Ovary (tissue), 9 donors: ENCODE measurements around the gene TFCP2. TPM values are rescaled to one million over a fixed set of nuclear protein-coding genes. Genes with fewer than 3 reads are reported as not detected.

Experiments used
- DNase-seq, 5 donors: peaks; one replicate each; pipeline ENCODE4 v3.0.0-alpha.2; 2019 to 2020
- H3K27ac ChIP-seq, 2 donors: fragments of 200-600 bp; one replicate each; pipeline versions ENCODE4 v1.5.1 to v1.8.0; 2019 to 2022
- H3K27me3 ChIP-seq: fragments of 200-600 bp; one replicate; pipeline ENCODE4 v1.8.0; 2022
- H3K36me3 ChIP-seq: fragments of 200-600 bp; sonication (generic); one replicate; pipeline ENCODE4 v1.5.1; 2019
- H3K4me1 ChIP-seq: one replicate; pipeline ENCODE4 v1.8.1; 2013; ENCODE audit warnings: mild to moderate bottlenecking, moderate library complexity; ENCODE audit not compliant: insufficient read depth
- H3K4me3 ChIP-seq: fragments of 200-600 bp; sonication (generic); one replicate; pipeline ENCODE4 v1.5.1; 2017
- H3K9me3 ChIP-seq, 2 donors: fragments of 200-600 bp in 1 of 2; sonication (generic) in 1 of 2; one replicate each; pipeline versions ENCODE4 v1.5.1 to v1.8.1; 2013 to 2019; ENCODE audit warnings: mild to moderate bottlenecking in 1 of 2, moderate library complexity in 1 of 2
- CTCF ChIP-seq, 3 donors: fragments of 450-650 bp in 2 of 3; fragments of 200-600 bp in 1 of 3; IDR thresholded peaks; one replicate each; pipeline versions ENCODE4 v1.5.1 to v1.8.0; 2016 to 2022; ENCODE audit warnings: antibody characterized with exemption in 3 of 3, mild to moderate bottlenecking in 1 of 3
- EP300 ChIP-seq: sonication (generic); formaldehyde crosslinking; IDR thresholded peaks from one replicate; pipeline ENCODE4 v1.6.1; 2017; ENCODE audit warnings: antibody characterized with exemption
- POLR2A ChIP-seq: fragments of 450-650 bp; IDR thresholded peaks from one replicate; pipeline ENCODE4 v1.6.1; 2017; ENCODE audit warnings: antibody characterized with exemption, mild to moderate bottlenecking, moderate library complexity
- WGBS, 3 donors: extraction: QIAGEN DNeasy Blood & Tissue Kit in 1 of 3; methylation state at CpG; one replicate each; pipeline versions ENCODE4 v1.1.5 to v1.1.7; 2013 to 2017; 5-methylcytosine and 5-hydroxymethylcytosine counted together
- intact Hi-C, 4 donors: fragments of 100-400 bp; cut with DNase I; formaldehyde crosslinking; loops; one replicate each; pipeline versions ENCODE4 v1.11.0 to v1.15.1; 2022 to 2023
- polyA plus RNA-seq, 2 donors: library from polyadenylated mRNA; stranded (reverse); fragments of 200-250 nt in 1 of 2; fragments of 350-450 nt in 1 of 2; fragmentation: Illumina TruSeq in 1 of 2; extraction: RNeasy Lipid Tissue Mini Kit (QIAGEN cat#74804) in 1 of 2; gene quantifications; one replicate each; pipeline ENCODE4 v1.2.3, GENCODE V29; 2013 to 2014
- total RNA-seq, 7 donors: library from RNA; depleted of rRNA in 2 of 7; stranded (reverse); fragments of >200 nt in 2 of 7; fragmentation: NEBNext Ultra II Directional in 3 of 7; extraction: Animal tissue kit (Norgen Biotek cat#: 25700) in 3 of 7; gene quantifications; one replicate each; pipeline versions ENCODE4 v1.1.0 to v1.2.4, GENCODE V29; 2016 to 2023
- donor health status: DM: no; HTN: no; CAD: no; lungs with moderate emphysema.
- donor health status: DM: no; HTN: no; CAD: no.
- donor health status: Bipolar disorder and iron deficiency.
- donor health status: DM: yes; HTN: yes; CAD: no.
- donor health status: DM: no; HTN: no; CAD: no.
- donor health status: DM: yes; HTN: yes; CAD: no.

TFCP2 gene
- total and polyA plus RNA-seq, 9 donors: 10.5 to 32.0 (median 22.7) TPM

DNA sequence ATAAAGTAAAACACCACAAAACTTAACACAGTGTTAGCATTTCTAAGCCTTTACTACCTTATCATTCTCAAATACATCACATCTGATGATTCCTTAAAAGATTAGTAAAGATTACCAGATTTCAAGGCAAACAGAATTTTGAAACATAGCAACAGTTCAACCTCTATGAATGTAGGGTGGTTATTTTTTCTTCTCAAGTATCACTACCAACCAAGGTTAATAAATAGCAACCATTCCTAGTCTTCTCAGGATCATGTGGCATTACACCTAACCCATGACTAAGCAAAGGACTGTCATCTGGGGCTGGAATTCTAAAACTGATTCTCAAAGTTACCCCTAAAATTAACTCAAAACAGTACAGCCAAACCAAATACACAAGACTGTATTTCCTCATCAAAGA lies 50.1 kb downstream of the TFCP2 start:
- intact Hi-C loops: no loop called here
- no peak overlapping the region for H3K4me3 ChIP-seq
- DNase-seq: no peak
- no peak for TF ChIP-seq EP300
- TF ChIP-seq POLR2A: no peak
- TF ChIP-seq CTCF (IDR thresholded peaks at IDR 0.05): no peak
- no peaks in the 10 kb centered on the region for H3K27me3 ChIP-seq
- H3K36me3 ChIP-seq: no peaks in the 10 kb centered on the region
- no peaks in the 10 kb centered on the region for H3K9me3 ChIP-seq
- H3K4me1 ChIP-seq: no peaks in the 10 kb centered on the region
- H3K27ac ChIP-seq: no peak overlapping the region

GRCh38 chr12:51118706-51119105 lies 54.2 kb downstream of the TFCP2 start:
- Histone ChIP-seq H3K4me1 (no peaks in the 10 kb centered on the region), H3K4me3 (no peak overlapping the region), H3K36me3 (no peaks in the 10 kb centered on the region), H3K9me3 (no peaks in the 10 kb centered on the region), H3K27ac (no peak overlapping the region), H3K27me3 (no peaks in the 10 kb centered on the region)
- intact Hi-C loops: no loop called here
- TF ChIP-seq CTCF (IDR thresholded peaks at IDR 0.05) (no peak), POLR2A (no peak), EP300 (no peak)
- WGBS, 3 donors: 86 to 90% (median 89%) methylated on average over 3 of the region's 3 CpGs
- DNase-seq: no peak

DNA sequence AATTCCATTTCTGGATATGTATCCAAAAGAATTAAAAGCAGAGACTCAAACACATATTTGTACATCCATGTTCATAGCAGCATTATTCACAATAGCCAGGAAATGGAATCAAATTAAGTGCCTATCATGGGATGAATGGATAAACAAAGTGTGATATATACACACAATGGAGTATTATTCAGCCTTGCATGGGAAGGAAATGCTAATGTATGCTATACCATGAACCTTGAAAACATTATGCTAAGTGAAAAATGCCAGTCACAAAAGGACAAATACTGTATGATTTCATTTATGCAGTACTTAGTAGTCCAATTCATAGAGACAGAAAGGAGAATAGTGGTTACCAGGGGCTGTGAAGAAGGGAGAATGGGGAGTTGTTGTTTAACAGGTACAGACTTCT lies 57.4 kb downstream of the TFCP2 start:
- Histone ChIP-seq H3K4me3 (no peak overlapping the region), H3K27ac (no peak overlapping the region), H3K27me3 (no peaks in the 10 kb centered on the region), H3K36me3 (no peaks in the 10 kb centered on the region), H3K9me3 (no peaks in the 10 kb centered on the region), H3K4me1 (no peaks in the 10 kb centered on the region)
- no peak for DNase-seq
- TF ChIP-seq EP300: no peak
- no peak for TF ChIP-seq POLR2A
- no peak for TF ChIP-seq CTCF (IDR thresholded peaks at IDR 0.05)
- intact Hi-C loops: no loop called here

DNA sequence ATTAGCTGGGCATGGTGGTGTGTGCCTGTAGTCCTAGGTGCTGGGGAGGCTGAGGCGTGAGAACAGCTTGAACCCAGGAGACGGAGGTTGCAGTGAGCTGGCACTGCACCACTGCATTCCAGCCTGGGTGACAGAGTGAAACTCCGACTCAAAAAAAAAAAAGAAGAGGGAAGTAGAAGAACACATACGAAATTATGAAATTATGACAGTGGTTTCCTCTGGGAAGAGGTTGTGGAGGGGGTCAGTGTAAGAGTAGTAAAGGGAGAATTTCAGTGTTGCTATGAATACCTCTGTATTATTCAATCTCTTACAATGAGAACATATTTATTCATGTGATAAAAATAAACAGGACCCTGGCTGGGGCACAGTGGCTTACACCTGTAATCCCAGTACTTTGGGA lies 64.8 kb downstream of the TFCP2 start:
- H3K27me3 ChIP-seq: no peaks in the 10 kb centered on the region
- TF ChIP-seq POLR2A: no peak
- no peak for TF ChIP-seq CTCF (IDR thresholded peaks at IDR 0.05)
- TF ChIP-seq EP300: no peak
- H3K4me1 ChIP-seq: no peaks in the 10 kb centered on the region
- no peaks in the 10 kb centered on the region for H3K36me3 ChIP-seq
- no peak overlapping the region for H3K27ac ChIP-seq
- H3K4me3 ChIP-seq: no peak overlapping the region
- 82 to 89% (median 89%) methylated on average over 4 of the region's 4 CpGs for WGBS, 3 donors
- DNase-seq: no peak
- H3K9me3 ChIP-seq: no peaks in the 10 kb centered on the region
- intact Hi-C loops: no loop called here

- intact Hi-C loops: no loop called here
- H3K36me3 ChIP-seq: no peaks in the 10 kb centered on the region
- H3K4me1 ChIP-seq: no peaks in the 10 kb centered on the region
- TF ChIP-seq EP300 (no peak), CTCF (IDR thresholded peaks at IDR 0.05) (no peak), POLR2A (no peak)
- no peaks in the 10 kb centered on the region for H3K9me3 ChIP-seq
- H3K27ac ChIP-seq: no peak overlapping the region
- DNase-seq: no peak
- H3K4me3 ChIP-seq: no peak overlapping the region
- H3K27me3 ChIP-seq: no peaks in the 10 kb centered on the region
Measured at GRCh38 chr12:51103977-51104376, 69.0 kb downstream of the TFCP2 start.
